Hindlimb muscle (tissue), 1 donor: Measurements from ENCODE around the gene SMAD4. TPM values are rescaled to one million over a fixed set of nuclear protein-coding genes. Genes with fewer than 3 reads are reported as not detected.
"Not testable (repeated sequence)": the region's sequence is repeated elsewhere in the genome, so short reads cannot be mapped to it uniquely, and the experiment has no call there.

Source experiments
- DNase-seq: peaks from one replicate; pipeline ENCODE4 v3.0.0-alpha.2; 2013
- polyA plus RNA-seq: library from polyadenylated mRNA; unstranded; fragments of 120-200 nt; gene quantifications from one replicate; pipeline ENCODE4 v1.2.1, GENCODE V29; 2013; ENCODE audit not compliant: insufficient read length

The SMAD4 gene
- polyA plus RNA-seq, 1 donor = 86.1 TPM

DNA sequence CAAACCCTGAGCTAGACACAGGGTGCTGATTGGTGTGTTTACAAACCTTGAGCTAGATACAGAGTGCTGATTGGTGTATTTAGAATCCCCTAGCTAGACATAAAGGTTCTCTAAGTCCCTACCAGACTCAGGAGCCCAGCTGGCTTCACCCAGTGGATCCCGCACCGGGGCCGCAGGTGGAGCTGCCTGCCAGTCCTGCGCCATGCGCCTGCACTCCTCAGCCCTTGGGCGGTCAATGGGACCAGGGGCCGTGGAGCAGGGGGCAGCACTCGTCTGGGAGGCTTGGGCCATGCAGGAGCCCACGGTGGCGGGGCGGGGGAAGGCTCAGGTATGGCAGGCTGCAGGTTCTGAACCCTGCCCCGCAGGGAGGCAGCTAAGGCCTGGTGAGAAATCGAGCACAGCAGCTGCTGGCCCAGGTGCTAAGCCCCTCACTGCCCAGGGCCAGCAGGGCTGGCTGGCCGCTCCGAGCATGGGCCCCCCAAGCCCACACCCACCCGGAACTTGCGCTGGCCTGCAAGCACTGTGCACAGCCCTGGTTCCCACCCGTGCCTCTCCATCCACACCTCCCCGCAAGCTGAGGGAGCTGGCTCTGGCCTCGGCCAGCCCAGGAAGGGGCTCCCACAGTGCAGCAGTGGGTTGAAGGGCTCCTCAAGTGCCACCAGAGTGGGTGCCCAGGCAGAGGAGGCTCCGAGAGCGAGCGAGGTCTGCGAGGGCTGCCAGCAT lies 81.8 kb downstream of the SMAD4 start:
- not testable (repeated sequence) for DNase-seq

DNA sequence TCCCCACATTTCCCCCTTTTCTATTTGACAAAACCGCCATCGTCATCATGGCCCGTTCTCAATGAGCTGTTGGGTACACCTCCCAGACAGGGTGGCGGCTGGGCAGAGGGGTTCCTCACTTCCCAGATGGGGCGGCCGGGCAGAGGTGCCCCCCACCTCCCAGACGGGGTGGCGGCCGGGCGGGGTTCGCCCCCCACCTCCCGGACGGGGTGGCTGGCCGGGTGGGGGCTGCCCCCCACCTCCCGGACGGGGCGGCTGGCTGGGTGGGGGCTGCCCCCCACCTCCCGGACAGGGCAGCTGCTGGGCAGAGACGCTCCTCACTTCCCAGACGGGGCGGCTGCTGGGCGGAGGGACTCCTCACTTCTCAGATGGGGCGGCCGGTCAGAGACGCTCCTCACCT lies 87.0 kb downstream of the SMAD4 start:
- DNase-seq = not testable (repeated sequence)

DNA sequence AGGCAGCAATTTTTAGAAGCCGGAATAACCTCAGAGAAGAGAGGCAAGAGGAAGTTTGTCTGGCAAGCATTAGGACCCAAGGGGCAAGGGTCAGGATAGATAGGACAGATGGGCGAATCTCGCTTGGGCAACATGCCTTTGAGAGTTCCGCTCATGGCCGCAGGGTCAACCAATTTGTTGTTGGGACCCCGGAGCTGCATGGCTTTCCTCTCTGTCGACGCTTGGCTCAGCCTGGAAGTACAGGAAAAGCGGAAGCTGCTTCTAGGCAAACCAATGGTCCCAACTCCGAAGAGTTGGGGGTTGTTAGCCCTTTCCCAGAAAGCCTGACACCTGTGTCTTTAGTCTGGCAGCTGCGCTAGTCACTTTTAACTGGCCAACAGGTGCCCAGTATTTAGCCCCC lies 89.5 kb downstream of the SMAD4 start:
- not testable (repeated sequence) for DNase-seq

DNA sequence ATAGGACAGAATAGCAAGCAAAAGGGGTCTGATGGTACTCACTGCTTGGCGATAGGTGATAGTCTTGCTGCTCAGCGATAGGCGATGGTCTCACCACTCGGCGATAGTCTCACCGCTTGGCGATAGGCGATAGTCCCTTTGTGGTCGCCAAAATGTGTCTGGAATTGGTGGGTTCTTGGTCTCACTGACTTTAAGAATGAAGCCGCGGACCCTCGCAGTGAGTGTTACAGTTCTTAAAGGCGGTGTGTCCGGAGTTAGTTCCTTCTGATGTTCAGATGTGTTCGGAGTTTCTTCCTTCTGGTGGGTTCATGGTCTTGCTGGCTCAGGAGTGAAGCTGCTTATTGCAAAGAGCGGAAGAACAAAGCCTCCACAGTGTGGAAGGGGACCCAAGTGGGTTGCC lies 90.0 kb downstream of the SMAD4 start:
- not testable (repeated sequence) for DNase-seq

DNA sequence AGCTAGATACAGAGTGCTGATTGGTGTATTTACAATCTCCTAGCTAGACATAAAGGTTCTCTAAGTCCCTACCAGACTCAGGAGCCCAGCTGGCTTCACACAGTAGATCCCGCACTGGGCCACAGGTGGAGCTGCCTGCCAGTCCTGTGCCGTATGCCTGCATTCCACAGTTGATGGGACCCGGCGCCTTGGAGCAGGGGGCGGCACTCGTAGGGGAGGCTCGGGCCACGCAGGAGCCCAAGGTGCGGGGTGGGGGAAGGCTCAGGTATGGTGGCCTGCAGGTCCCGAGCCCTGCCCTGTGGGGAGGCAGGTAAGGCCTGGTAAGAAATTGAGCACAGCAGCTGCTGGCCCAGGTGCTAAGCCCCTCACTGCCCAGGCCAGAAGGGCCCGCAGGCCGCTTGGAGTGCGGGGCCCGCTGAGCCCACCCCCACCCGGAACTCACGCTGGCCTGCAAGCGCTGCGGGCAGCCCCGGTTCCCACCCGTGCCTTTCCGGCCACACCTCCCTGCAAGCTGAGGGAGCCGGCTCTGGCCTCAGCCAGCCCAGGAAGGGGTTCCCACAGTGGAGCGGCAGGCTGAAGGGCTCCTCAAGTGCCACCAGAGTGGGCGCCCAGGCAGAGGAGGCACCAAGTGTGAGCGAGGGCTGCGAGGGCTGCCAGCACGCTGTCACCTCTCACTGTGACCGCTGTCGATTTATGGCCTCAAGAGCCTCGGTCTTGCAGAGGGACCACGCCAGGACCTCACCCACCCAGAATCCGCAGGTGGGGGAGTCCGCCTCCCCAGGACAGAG lies 91.0 kb downstream of the SMAD4 start:
- no peak for DNase-seq

DNA sequence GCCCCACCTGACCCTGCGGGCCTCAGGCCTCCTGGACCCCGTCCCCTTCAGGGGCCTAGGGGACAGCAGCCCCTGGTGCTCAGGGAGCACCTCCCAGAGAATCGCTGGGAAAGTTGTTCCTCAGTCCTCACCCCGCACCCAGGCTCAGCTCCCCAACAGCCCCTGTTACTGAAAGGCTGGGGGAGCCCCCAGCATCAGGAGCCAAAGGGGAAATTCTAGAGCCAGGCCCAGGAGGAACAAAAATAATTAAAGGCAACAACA lies 91.5 kb downstream of the SMAD4 start:
- DNase-seq = no peak

DNA sequence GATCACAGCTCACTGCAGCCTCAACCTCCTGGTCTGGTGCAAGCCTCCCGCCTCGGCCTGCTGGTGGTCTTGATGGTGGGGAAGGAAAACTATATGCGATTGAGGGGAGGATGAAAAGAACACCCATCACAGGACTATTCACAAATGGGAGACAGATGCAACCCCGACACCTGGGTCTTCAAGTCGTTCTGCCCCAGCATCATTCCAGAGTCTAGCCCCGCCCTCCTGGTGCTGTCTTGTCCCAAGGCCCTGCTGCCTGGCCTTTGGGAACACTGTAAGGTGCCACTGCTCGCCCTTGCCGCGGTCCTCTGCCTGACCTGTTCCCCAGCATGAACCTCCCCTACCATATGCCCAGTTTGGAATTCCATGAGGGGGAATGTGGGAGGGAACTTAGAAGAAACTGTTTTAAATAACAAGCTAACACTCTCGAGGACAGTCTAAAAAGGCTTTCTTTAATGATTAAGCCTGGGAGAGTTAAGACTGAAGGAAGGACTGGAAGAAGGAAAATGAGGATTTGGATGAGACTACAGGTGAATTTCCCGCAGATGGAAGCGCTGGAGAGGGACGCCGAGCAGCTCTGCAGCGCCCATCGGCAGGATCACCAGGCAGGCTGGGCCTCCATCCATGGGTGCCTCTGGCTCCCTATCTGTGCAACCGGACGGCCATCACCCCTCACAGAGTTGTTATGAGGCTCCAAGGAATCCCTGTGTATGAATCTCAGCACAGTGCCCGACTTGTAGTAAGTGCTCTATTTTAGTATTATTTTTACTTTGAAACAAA lies 92.4 kb downstream of the SMAD4 start:
- DNase-seq = no peak

DNA sequence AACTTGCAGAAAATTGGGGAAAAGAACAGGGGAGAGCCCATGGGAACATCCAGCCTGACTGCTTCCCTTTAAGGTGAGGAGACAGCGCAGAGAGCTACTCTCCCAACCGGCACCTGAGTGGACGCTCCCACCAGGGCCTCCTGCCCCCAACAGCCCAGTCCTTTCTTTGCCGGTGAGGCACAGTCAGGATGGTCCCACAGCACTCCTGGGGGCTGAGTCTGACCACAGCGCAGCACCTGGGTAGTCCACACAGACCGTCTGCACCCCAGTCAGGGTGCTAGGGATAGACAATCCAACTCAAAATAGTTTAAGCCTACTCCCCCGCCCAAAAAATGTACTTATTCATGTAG lies 93.0 kb downstream of the SMAD4 start:
- no peak for DNase-seq

DNA sequence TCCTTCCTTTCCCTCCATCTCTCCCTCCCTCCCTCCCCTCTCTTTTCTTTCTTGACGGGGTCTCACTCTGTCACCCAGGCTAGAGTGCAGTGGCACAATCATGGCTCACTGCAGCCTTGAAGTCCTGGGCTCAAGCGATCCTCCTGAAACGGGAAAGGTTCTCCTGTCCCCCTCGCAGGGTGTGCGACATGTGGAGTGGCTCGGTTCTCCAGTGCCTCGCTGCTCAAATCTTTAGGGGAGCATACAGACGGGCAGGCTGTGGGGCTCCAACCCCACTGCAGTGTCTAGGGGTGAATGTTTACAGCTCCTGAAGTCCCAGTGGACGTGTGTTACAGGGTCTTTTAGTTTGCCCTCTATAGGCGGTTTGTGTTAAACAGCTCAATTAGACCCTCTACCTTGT lies 93.5 kb downstream of the SMAD4 start:
- no peak for DNase-seq

DNA sequence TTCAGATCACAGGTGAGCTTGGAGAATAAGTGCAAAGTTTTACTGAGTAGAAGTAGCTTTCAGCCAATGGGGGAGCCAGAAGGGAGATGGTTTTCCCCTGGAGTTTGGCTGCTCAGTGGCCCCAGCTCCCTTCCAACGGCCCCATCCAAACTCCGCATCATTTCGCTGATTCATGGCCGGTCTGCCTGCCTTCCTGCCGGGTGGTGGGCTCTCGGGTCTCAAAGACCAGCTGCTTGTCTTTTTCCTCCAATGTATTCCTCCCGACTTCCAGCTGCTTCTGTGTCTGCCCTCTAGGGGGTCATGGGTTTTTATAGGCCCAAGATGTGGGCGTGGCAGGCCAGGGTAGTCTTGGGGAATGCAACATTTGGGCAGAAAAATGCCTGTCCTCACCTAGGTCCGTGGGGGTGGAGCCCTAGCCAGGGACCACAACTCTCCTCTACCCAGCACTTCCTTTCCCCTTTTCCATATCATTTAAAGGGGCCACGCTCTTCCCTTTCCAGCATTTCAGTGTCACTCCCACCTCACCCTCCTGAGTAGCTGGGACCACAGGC lies 94.0 kb downstream of the SMAD4 start:
- DNase-seq = no peak

DNA sequence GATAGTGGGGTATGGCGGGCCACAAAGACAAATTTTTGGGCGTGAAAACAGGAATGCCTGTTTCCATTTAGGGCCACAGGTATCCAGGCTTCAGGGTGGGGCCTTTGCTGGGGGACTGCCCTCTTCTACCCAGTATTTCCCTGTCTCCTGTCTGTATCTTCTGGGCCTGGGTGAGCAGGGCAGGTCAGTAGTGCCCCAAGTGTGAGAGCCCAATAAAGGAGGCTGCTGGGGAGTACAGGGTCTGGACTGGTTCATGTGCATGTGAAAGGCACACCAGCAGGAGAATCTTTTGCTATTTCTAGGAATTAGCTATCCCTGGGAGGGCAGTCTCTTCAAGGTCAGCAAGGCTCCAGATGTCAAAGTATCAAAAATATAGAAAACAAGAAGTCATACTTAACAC lies 96.0 kb downstream of the SMAD4 start:
- DNase-seq = no peak

DNA sequence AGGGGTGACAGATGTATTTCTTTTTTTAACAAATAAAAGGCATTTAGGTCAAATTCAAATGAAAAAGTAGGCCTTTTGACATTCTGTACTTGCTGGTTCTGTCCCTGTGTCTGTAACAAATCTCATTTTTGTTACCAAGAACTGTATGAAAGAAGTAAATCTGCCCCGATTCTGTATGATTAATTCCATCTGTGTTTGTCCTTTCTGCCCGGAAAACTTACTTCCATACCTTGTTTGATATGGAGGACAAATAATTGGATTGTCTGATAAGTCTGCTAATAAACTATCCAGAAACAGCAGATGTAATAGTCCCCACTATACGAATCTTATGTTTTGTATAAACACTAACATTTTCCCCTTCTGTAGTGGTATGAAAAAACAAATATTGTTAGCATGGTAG lies 97.7 kb downstream of the SMAD4 start:
- DNase-seq = no peak

DNA sequence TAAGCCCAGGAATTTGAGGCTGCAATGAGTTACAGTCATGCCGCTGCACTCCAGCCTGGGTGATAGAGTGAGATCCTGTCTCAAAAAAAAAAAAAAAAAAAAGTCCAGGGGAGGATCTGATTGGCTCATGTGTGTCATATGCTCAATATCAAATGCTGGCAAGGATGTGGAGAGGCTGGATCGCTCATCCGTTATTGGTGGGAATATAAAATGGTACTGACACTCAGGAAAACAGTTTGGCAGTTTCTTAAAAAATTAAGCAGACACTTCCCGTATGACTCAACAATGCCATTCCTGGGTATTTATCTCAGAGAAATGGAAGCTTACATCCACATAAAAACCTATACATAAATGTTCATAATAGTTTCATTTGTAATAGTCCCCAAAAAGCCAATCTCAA lies 98.5 kb downstream of the SMAD4 start:
- DNase-seq = no peak

DNA sequence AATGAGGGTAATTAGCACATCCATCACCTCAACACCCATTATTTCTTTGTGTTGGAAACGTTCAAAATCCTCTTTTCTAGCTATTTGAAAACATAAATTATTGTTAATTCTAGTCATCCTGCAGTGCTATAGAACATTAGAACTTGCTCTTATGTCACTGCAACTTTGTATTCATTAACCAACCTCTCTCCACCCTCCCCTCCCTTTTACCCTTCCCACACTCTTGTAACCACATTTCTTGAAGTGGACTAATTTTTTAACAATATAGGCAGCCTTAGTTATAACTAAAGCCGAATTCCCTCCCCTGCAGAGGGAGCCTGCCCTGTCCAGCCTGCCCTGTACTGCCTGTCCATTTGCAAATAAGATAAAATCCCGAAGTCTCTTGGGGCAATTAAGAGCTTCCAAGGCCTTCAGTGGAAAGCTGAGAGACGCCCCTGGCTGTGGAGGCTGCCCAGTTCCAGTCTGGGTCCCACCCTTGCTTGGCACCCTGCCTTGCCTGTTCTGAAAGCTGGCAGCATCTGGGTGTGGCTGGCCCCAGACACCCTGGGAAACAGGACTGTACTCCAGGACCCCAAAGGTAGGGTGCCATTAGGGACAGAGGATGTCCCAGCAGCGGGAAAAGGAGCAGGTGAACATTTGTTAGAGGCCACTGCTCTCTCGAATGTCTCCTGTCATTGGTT lies 102.4 kb downstream of the SMAD4 start:
- DNase-seq = no peak

DNA sequence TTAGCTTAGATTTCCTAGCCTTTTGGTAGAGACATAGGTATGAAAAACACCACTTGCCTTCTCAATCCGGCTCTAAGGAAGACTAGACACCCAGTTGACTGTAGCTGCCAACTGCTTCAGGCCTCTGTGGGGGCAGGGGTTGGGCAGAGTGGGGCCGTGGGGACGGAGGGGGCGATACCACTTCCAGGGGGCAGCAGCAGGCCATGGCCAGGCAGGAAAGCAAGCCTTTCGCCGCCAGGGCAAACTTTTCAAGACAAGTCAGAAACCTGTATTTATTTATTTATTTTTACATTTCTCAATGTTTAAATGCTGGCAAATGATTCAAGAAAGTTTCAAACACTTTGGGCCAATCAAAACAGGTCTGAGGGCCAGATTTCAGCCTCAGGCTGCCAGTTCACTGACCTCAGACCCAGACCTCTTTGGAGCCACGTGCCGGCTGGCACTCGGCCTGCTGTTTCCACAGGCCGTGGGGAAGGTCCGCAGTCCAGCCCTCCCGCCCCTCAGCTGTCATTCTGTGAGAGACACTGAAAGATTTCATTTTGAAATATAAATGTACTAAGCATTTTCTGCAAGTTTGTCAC lies 103.7 kb downstream of the SMAD4 start:
- no peak for DNase-seq

Other genes starting within 250 kb of the SMAD4 start
- 0.39 TPM for gene MRO, start 210.2 kb upstream of the SMAD4 start, polyA plus RNA-seq
- gene ME2, start 151.1 kb upstream of the SMAD4 start, polyA plus RNA-seq = 25.4 TPM
- 7.5 TPM for gene ELAC1, start 62.2 kb upstream of the SMAD4 start, polyA plus RNA-seq
- 23.0 TPM for gene MEX3C, start 167.5 kb downstream of the SMAD4 start, polyA plus RNA-seq